Thymus (tissue), 11 donors: ENCODE data around the gene SLC14A1. TPM values are rescaled to one million over a fixed set of nuclear protein-coding genes. Genes with fewer than 3 reads are reported as not detected.

Experiments
- DNase-seq, 9 donors: peaks; one replicate each; pipeline ENCODE4 v3.0.0-alpha.2; 2013; ENCODE audit warnings: low spot score in 9 of 9, low read depth in 6 of 9, missing footprints in 1 of 9
- H3K27ac ChIP-seq, 2 donors: one replicate each; pipeline ENCODE4 v1.5.1; 2013; ENCODE audit warnings: control low read depth in 1 of 2, low read depth in 1 of 2, low read length in 1 of 2, mild to moderate bottlenecking in 1 of 2, moderate library complexity in 1 of 2
- H3K27me3 ChIP-seq, 2 donors: one replicate each; pipeline ENCODE4 v1.5.1; 2013; ENCODE audit warnings: low read length in 1 of 2; ENCODE audit not compliant: control insufficient read depth in 2 of 2, insufficient read depth in 1 of 2
- H3K36me3 ChIP-seq, 2 donors: one replicate each; pipeline ENCODE4 v1.5.1; 2013; ENCODE audit warnings: low read length in 1 of 2, mild to moderate bottlenecking in 1 of 2, moderate library complexity in 1 of 2; ENCODE audit not compliant: control insufficient read depth in 2 of 2, insufficient read depth in 2 of 2
- H3K4me1 ChIP-seq, 2 donors: one replicate each; pipeline ENCODE4 v1.5.1; 2013; ENCODE audit warnings: low read length in 2 of 2; ENCODE audit not compliant: control insufficient read depth in 2 of 2, insufficient read depth in 2 of 2
- H3K4me3 ChIP-seq, 2 donors: one replicate each; pipeline ENCODE4 v1.5.1; 2013; ENCODE audit warnings: low read length in 2 of 2, control low read depth in 1 of 2, mild to moderate bottlenecking in 1 of 2
- H3K9me3 ChIP-seq, 2 donors: one replicate each; pipeline ENCODE4 v1.5.1; 2013; ENCODE audit warnings: low read length in 1 of 2, mild to moderate bottlenecking in 1 of 2; ENCODE audit not compliant: control insufficient read depth in 2 of 2, insufficient read depth in 1 of 2
- WGBS: extraction: QIAGEN DNeasy Blood & Tissue Kit; methylation state at CpG from one replicate; pipeline ENCODE4 v1.1.7; 2013; 5-methylcytosine and 5-hydroxymethylcytosine counted together
- polyA plus RNA-seq: library from polyadenylated mRNA; stranded (reverse); fragments of 200-250 nt; gene quantifications from one replicate; pipeline ENCODE4 v1.2.3, GENCODE V29; 2013
- total RNA-seq: library from RNA; stranded (reverse); fragments of 120-200 nt; gene quantifications from one replicate; pipeline ENCODE4 v1.2.4, GENCODE V29; 2013
- donor health status: healthy.

Gene SLC14A1
- total and polyA plus RNA-seq, 2 donors, result 2.8 to 3.9 TPM

DNA sequence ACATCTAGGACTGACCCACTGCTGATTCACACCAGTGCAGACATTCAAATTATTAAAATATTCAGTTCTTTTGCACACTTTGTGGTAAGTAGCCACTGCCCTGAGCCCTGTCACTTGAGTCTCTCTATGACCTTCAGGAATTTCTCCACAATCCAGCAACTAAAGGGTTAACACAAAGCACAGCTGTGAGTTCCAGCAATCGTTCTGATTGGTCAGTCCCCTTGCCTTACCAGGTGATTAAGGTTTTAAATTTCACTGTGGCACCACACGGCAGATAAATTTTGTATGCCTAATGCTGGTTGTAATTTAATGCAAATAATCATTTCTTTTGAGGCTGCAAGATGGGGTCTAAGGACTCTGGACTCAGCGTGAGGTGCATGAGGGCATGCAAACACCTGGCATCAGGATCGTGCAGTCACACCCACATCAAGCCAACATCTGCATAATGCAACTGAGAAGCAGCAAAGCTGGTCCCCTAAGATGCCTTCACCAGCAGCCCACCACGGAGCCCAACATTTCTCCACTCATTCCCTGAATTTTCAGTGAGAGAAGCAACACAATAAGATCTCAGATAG is 36.6 kb downstream of the SLC14A1 start:
- Histone ChIP-seq H3K27me3 (no peaks in the 10 kb centered on the region), H3K4me3 (no peak overlapping the region), H3K4me1 (no peaks in the 10 kb centered on the region), H3K36me3 (no peaks in the 10 kb centered on the region), H3K9me3 (no peaks in the 10 kb centered on the region), H3K27ac (no peak overlapping the region)
- no peak for DNase-seq
- WGBS, result 54% methylated on average over 5 of the region's 5 CpGs

- Histone ChIP-seq H3K36me3 (no peaks in the 10 kb centered on the region), H3K27me3 (no peaks in the 10 kb centered on the region), H3K4me1 (no peaks in the 10 kb centered on the region), H3K4me3 (no peak overlapping the region), H3K9me3 (no peaks in the 10 kb centered on the region), H3K27ac (no peak overlapping the region)
- DNase-seq, result no peak
- WGBS, result 44% methylated on average over 6 of the region's 6 CpGs
These were observed 37.6 kb downstream of the SLC14A1 start for GRCh38 chr18:45761512-45762114.

GRCh38 chr18:45764000-45764686 is 40.2 kb downstream of the SLC14A1 start:
- Histone ChIP-seq H3K4me1 (no peaks in the 10 kb centered on the region), H3K36me3 (no peaks in the 10 kb centered on the region), H3K4me3 (no peak overlapping the region), H3K27me3 (no peaks in the 10 kb centered on the region), H3K9me3 (no peaks in the 10 kb centered on the region), H3K27ac (no peak overlapping the region)
- DNase-seq, result no peak
- WGBS, result 92% methylated on average over 3 of the region's 3 CpGs

DNA sequence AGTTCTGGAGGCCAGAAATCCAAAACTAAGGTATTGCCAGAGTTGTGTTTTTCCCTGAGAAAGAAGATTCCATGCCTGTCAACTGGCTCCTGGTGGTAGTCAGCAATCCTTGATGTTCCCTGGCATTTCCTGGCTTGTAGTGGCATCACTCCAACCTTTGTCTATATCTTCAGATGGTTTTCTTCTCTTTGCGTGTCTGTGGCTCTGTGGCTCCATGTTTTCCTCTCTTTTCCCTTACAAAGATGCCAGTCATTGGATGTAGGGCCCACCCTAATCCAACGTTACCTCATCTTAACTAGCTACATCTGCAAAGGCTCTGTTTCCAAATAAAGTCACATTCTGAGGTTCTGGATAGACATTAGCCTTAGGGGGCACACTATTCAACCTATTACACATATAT is 41.8 kb downstream of the SLC14A1 start:
- no peaks in the 10 kb centered on the region for H3K36me3 ChIP-seq
- no peak for DNase-seq
- H3K9me3 ChIP-seq, result no peaks in the 10 kb centered on the region
- H3K27ac ChIP-seq, result no peak overlapping the region
- 93% methylated on average over 2 of the region's 2 CpGs for WGBS
- H3K4me3 ChIP-seq, result no peak overlapping the region
- no peaks in the 10 kb centered on the region for H3K27me3 ChIP-seq
- H3K4me1 ChIP-seq, result no peaks in the 10 kb centered on the region

GRCh38 chr18:45771587-45772480 is 47.9 kb downstream of the SLC14A1 start:
- peaks cover 0 to 6% of the 10 kb centered on the region in 2 donors for H3K4me1 ChIP-seq
- no peak for DNase-seq
- no peaks in the 10 kb centered on the region for H3K36me3 ChIP-seq
- H3K27me3 ChIP-seq, result peaks cover 0 to 10% of the 10 kb centered on the region in 2 donors
- H3K27ac ChIP-seq, result no peak overlapping the region
- no peak overlapping the region for H3K4me3 ChIP-seq
- 96% methylated on average over 8 of the region's 8 CpGs for WGBS
- no peaks in the 10 kb centered on the region for H3K9me3 ChIP-seq

- Histone ChIP-seq H3K4me3 (no peak overlapping the region), H3K27ac (no peak overlapping the region), H3K36me3 (no peaks in the 10 kb centered on the region), H3K4me1 (peaks cover 0 to 6% of the 10 kb centered on the region in 2 donors), H3K27me3 (peaks cover 0 to 12% of the 10 kb centered on the region in 2 donors), H3K9me3 (no peaks in the 10 kb centered on the region)
- no peak for DNase-seq
These were observed 50.1 kb downstream of the SLC14A1 start for GRCh38 chr18:45774065-45774521.

DNA sequence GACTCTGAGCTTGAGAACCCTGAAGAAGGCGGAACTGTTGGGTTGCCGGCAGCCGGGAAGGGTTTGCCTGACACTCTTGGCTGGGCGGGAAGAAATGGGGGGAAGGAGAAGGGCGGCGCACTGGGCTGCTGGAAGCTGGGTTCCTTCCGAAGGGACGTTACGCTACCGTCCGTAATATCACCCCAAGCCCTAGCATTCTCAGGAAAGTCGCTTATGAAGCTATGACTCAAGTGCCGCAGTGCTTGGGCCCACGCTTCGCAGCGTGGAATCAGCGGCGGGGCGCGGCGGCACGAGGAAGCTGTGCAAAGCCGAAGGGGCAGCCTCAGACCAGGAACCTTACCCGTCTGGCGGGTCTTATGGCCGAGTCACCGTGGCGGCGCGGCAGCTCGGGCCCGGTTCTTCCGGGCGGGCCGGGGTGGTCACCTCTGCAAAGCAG is 51.3 kb downstream of the SLC14A1 start:
- peaks cover 0 to 12% of the 10 kb centered on the region in 2 donors for H3K27me3 ChIP-seq
- H3K4me3 ChIP-seq, result peak overlapping the region; percentile 46 to 67
- WGBS, result 3% methylated on average over 35 of the region's 35 CpGs
- DNase-seq, result peak; percentile 25 to 77 (median 42)
- H3K27ac ChIP-seq, result peak overlapping the region in 1 of 2 donors; percentile 52
- H3K36me3 ChIP-seq, result no peaks in the 10 kb centered on the region
- peaks cover 0 to 6% of the 10 kb centered on the region in 2 donors for H3K4me1 ChIP-seq
- H3K9me3 ChIP-seq, result no peaks in the 10 kb centered on the region

GRCh38 chr18:45775743-45776142 is 51.8 kb downstream of the SLC14A1 start:
- H3K27me3 ChIP-seq, result peaks cover 0 to 12% of the 10 kb centered on the region in 2 donors
- H3K9me3 ChIP-seq, result no peaks in the 10 kb centered on the region
- 57% methylated on average over 8 of the region's 8 CpGs for WGBS
- H3K27ac ChIP-seq, result no peak overlapping the region
- H3K36me3 ChIP-seq, result no peaks in the 10 kb centered on the region
- H3K4me3 ChIP-seq, result peak overlapping the region; percentile 46 to 67
- peaks cover 0 to 6% of the 10 kb centered on the region in 2 donors for H3K4me1 ChIP-seq
- DNase-seq, result peak in 1 of 9 donors; percentile 10
